IMR-90 (cell line): ENCODE results near the gene NABP1. TPM values are rescaled to one million over a fixed set of nuclear protein-coding genes. Genes with fewer than 3 reads are reported as not detected.

Experiments used
- ATAC-seq: fragments of 200-7000 bp; cut with Tn5 transposase; 2 replicates; pipeline ENCODE4 v1.9.1; 2020; ENCODE audit warnings: low read depth, mild to moderate bottlenecking, moderate library complexity
- BruUV-seq: library from RNA; stranded (reverse); fragments of 400-500 nt; replicated peaks from 2 replicates; lab custom pipeline; 2021; lab: Mats Ljungman, UMichigan
- CTCF ChIA-PET: fragments of 300-600 bp; formaldehyde crosslinking; extraction: SDS; loops from one replicate; lab custom pipeline; 2021; ENCODE audit warnings: antibody characterized with exemption; lab: Yijun Ruan, JAX
- POLR2A ChIA-PET: fragments of 300-600 bp; sonication (Branson Sonifier 250); formaldehyde crosslinking; loops from one replicate; lab custom pipeline; 2022; ENCODE audit warnings: antibody characterized with exemption; ENCODE audit not compliant: unreplicated experiment; lab: Charles Lee
- DNase-seq: peaks from one replicate; pipeline ENCODE4 v3.0.0; 2013
- H2AFZ ChIP-seq: replicated peaks from 2 replicates; pipeline ENCODE3; 2013; ENCODE audit warnings: low read length, mild to moderate bottlenecking; ENCODE audit not compliant: poor library complexity
- H2AK5ac ChIP-seq: 2 replicates; pipeline ENCODE4 v1.6.1; 2013; ENCODE audit warnings: low read depth, low read length, inconsistent platforms
- H2AK9ac ChIP-seq: replicated peaks from 2 replicates; pipeline ENCODE3; 2013; ENCODE audit warnings: mild to moderate bottlenecking, low read depth, low read length, moderate library complexity; ENCODE audit not compliant: poor library complexity
- H2BK120ac ChIP-seq: 2 replicates; pipeline ENCODE4 v1.6.1; 2013; ENCODE audit warnings: low read depth, low read length, inconsistent platforms
- H2BK15ac ChIP-seq: 3 replicates; pipeline ENCODE4 v1.6.1; 2013; ENCODE audit warnings: low read depth, low read length, inconsistent platforms
- H2BK20ac ChIP-seq: 2 replicates; pipeline ENCODE4 v1.6.1; 2013; ENCODE audit warnings: low read depth, mild to moderate bottlenecking, inconsistent platforms, low read length, moderate library complexity
- H2BK5ac ChIP-seq: 2 replicates; pipeline ENCODE4 v1.6.1; 2013; ENCODE audit warnings: mild to moderate bottlenecking, low read depth, low read length, inconsistent platforms; ENCODE audit not compliant: poor library complexity, severe bottlenecking
- H3K14ac ChIP-seq: replicated peaks from 2 replicates; pipeline ENCODE4 v1.6.1; 2013; ENCODE audit warnings: low read depth, low read length, inconsistent platforms
- H3K18ac ChIP-seq: 2 replicates; pipeline ENCODE4 v1.6.1; 2013; ENCODE audit warnings: low read depth, low read length, control low read depth
- H3K23ac ChIP-seq: 2 replicates; pipeline ENCODE4 v1.6.1; 2013; ENCODE audit warnings: low read depth, low read length, inconsistent platforms
- H3K27ac ChIP-seq: 2 replicates; pipeline ENCODE4 v1.5.1; 2013; ENCODE audit warnings: mild to moderate bottlenecking, control low read depth, low read length; ENCODE audit not compliant: insufficient read depth
- H3K27me3 ChIP-seq: 2 replicates; pipeline ENCODE4 v1.6.1; 2013; ENCODE audit warnings: low read length; ENCODE audit not compliant: control insufficient read depth, insufficient read depth
- H3K36me3 ChIP-seq: 2 replicates; pipeline ENCODE4 v1.6.1; 2013; ENCODE audit warnings: low read length, mixed read lengths; ENCODE audit not compliant: control insufficient read depth, insufficient read depth
- H3K4ac ChIP-seq: 2 replicates; pipeline ENCODE4 v1.6.1; 2013; ENCODE audit warnings: low read depth, low read length, inconsistent platforms
- H3K4me1 ChIP-seq: 2 replicates; pipeline ENCODE4 v1.6.1; 2013; ENCODE audit warnings: low read length, mixed read lengths; ENCODE audit not compliant: control insufficient read depth, insufficient read depth
- H3K4me2 ChIP-seq: 2 replicates; pipeline ENCODE4 v1.6.1; 2013; ENCODE audit warnings: low read depth, mild to moderate bottlenecking, control low read depth, low read length, moderate library complexity
- H3K4me3 ChIP-seq: 2 replicates; pipeline ENCODE4 v1.5.1; 2013; ENCODE audit warnings: low read depth, mild to moderate bottlenecking, control low read depth, low read length, moderate library complexity; ENCODE audit not compliant: insufficient read depth
- H3K56ac ChIP-seq: 2 replicates; pipeline ENCODE4 v1.6.1; 2013; ENCODE audit warnings: low read length, inconsistent platforms; ENCODE audit not compliant: insufficient read depth; ENCODE audit errors: extremely low read depth
- H3K79me1 ChIP-seq, 2 experiments: 2 replicates each; pipeline ENCODE4 v1.6.1; 2013; ENCODE audit warnings: low read length in 2 of 2, inconsistent platforms in 1 of 2, low read depth in 1 of 2
- H3K9ac ChIP-seq: 2 replicates; pipeline ENCODE4 v1.6.1; 2013; ENCODE audit warnings: low read depth, low read length, control low read depth
- H3K9me1 ChIP-seq: 2 replicates; pipeline ENCODE4 v1.6.1; 2013; ENCODE audit warnings: low read length, inconsistent platforms; ENCODE audit not compliant: insufficient read depth
- H3K9me3 ChIP-seq: 2 replicates; pipeline ENCODE4 v1.6.1; 2013; ENCODE audit warnings: low read length; ENCODE audit not compliant: control insufficient read depth, insufficient read depth
- H4K20me1 ChIP-seq: 2 replicates; pipeline ENCODE4 v1.6.1; 2013; ENCODE audit warnings: low read length, inconsistent platforms; ENCODE audit not compliant: insufficient read depth
- H4K5ac ChIP-seq: 2 replicates; pipeline ENCODE4 v1.6.1; 2013; ENCODE audit warnings: mild to moderate bottlenecking, low read depth, low read length, control low read depth
- H4K8ac ChIP-seq, 2 experiments: 2 replicates each; pipeline ENCODE4 v1.6.1; 2013; ENCODE audit warnings: low read depth in 2 of 2, low read length in 2 of 2, control low read depth in 1 of 2, inconsistent platforms in 1 of 2
- H4K91ac ChIP-seq: 2 replicates; pipeline ENCODE4 v1.6.1; 2013; ENCODE audit warnings: low read depth, low read length, inconsistent platforms; ENCODE audit not compliant: insufficient read depth
- CEBPB ChIP-seq: IDR thresholded peaks from 2 replicates; pipeline ENCODE4 v1.6.1; 2012; ENCODE audit warnings: low read depth, low read length, improper control_type of control experiment
- SMC3 ChIP-seq: fragments of 150-350 bp; IDR thresholded peaks from 2 replicates; pipeline ENCODE4 v1.6.1; 2016; ENCODE audit warnings: low read depth, mild to moderate bottlenecking, antibody characterized with exemption, low read length, moderate library complexity
- WGBS, 2 experiments: methylation state at CpG; one replicate each; pipeline versions ENCODE4 v1.1.5 to v1.1.7; 2013; ENCODE audit warnings: missing lambda C conversion rate in 2 of 2; ENCODE audit not compliant: insufficient read length in 1 of 2; ENCODE audit errors: extremely low coverage in 2 of 2; 5-methylcytosine and 5-hydroxymethylcytosine counted together
- dilution Hi-C: fragments of 300-500 bp; cut with HindIII; formaldehyde crosslinking; loops from one replicate; pipeline ENCODE4 v1.14.3; 2018; ENCODE audit warnings: low sequenced_read_pairs; ENCODE audit not compliant: unreplicated experiment
- in situ Hi-C: fragments of 300-500 bp; cut with MboI; formaldehyde crosslinking; loops from 3 replicates; pipeline ENCODE4 v1.14.3; 2019; ENCODE audit warnings: low sequenced_read_pairs, inconsistent platforms, mixed read lengths
- intact Hi-C: fragments of 100-400 bp; cut with micrococcal nuclease; formaldehyde crosslinking; loops from 2 replicates; pipeline ENCODE4 v1.10.0; 2022
- polyA plus RNA-seq, 3 experiments: library from polyadenylated mRNA; depleted of rRNA; stranded (reverse); fragments of >200 nt; gene quantifications; 2 replicates each; pipeline ENCODE4 v1.2.3, GENCODE V29; 2012; ENCODE audit warnings: low replicate concordance in 1 of 3
- total RNA-seq: library from RNA; depleted of rRNA; stranded (reverse); fragments of >200 nt; gene quantifications from 2 replicates; pipeline ENCODE4 v1.2.3, GENCODE V29; 2012

Gene NABP1
- total and polyA plus RNA-seq, 2 of the 4 experiments (the other 2 are of a cell fraction), result 57.7 to 73.3 TPM

- no peaks in the 10 kb centered on the region for H3K9me3 ChIP-seq
- H3K56ac ChIP-seq, result no peak overlapping the region
- H2AK9ac ChIP-seq, result no peak overlapping the region
- no peak overlapping the region for H2AFZ ChIP-seq
- peak overlapping the region; percentile 17; the same call in 1 of the 2 replicates for H3K4me2 ChIP-seq
- H3K4ac ChIP-seq, result 0 out of 2 replicates have a peak overlapping the region, but pooled peaks have one; percentile 8
- CTCF ChIA-PET, result interaction anchor here (1.0 kb wide), 1 partner anchor 121 kb away, joined by 3 read pairs; no protein-coding TSS in a partner anchor
- H3K18ac ChIP-seq, result no peak overlapping the region
- TF ChIP-seq SMC3 (no peak), CEBPB (peak; percentile 40)
- peaks cover 0 to 28% of the 10 kb centered on the region in 2 experiments; a peak in 3 of 4 replicates for H3K79me1 ChIP-seq
- in situ Hi-C loops (no loop called here), dilution Hi-C loops (no loop called here), intact Hi-C loops (loop anchor here (10.0 kb wide), 1 partner anchor 523 kb away; no protein-coding TSS in a partner anchor)
- WGBS, 2 experiments, result 100% methylated on average over 1 of the region's 6 CpGs; no CpG with 5 or more reads in 1 of the 2 experiments
- H2BK15ac ChIP-seq, result no peak overlapping the region
- H4K8ac ChIP-seq, result no peak overlapping the region
- no peak overlapping the region for H2BK20ac ChIP-seq
- DNase-seq, result no peak
- no peak overlapping the region for H4K5ac ChIP-seq
- BruUV-seq, result no TSS peak
- POLR2A ChIA-PET, result interaction anchor here (0.6 to 1.5 kb wide), 4 partner anchors 11 to 840 kb away, joined by 3 to 5 read pairs (median 4); no protein-coding TSS in a partner anchor
- H3K9me1 ChIP-seq, result peaks cover 11% of the 10 kb centered on the region
- H2AK5ac ChIP-seq, result peak overlapping the region; percentile 11; the same call in 1 of the 2 replicates
- peaks cover 14% of the 10 kb centered on the region for H3K4me1 ChIP-seq
- peaks cover 9% of the 10 kb centered on the region; the same call in 1 of the 2 replicates for H4K20me1 ChIP-seq
- H3K4me3 ChIP-seq, result no peak overlapping the region
- H3K14ac ChIP-seq, result no peak overlapping the region
- no peak for ATAC-seq
- H3K36me3 ChIP-seq, result peaks cover 23% of the 10 kb centered on the region
- H3K9ac ChIP-seq, result 0 out of 2 replicates have a peak overlapping the region, but pooled peaks have one; percentile 3
- no peak overlapping the region for H2BK120ac ChIP-seq
- no peak overlapping the region for H3K23ac ChIP-seq
- peak overlapping the region; percentile 92 for H2BK5ac ChIP-seq
- no peaks in the 10 kb centered on the region for H3K27me3 ChIP-seq
- peak overlapping the region; percentile 17; the same call in 1 of the 2 replicates for H3K27ac ChIP-seq
- no peak overlapping the region for H4K91ac ChIP-seq
These were observed 9.9 kb downstream of the NABP1 start for GRCh38 chr2:191687867-191688266.
